GM12874 (cell line): Measurements from ENCODE around the gene ITFG1.

Experiments
- CTCF ChIP-seq: IDR thresholded peaks from 2 replicates; pipeline ENCODE4 v1.5.1; 2011; ENCODE audit warnings: low read depth, mild to moderate bottlenecking, control low read depth, low read length, moderate library complexity; ENCODE audit not compliant: insufficient read depth

The ITFG1 gene

GRCh38 chr16:47127541-47127940 lies 333.3 kb downstream of the ITFG1 start:
- no peak for TF ChIP-seq CTCF

GRCh38 chr16:47125757-47126156 lies 335.1 kb downstream of the ITFG1 start:
- TF ChIP-seq CTCF: no peak

- no peak for TF ChIP-seq CTCF
These were observed 347.7 kb downstream of the ITFG1 start for GRCh38 chr16:47113130-47113529.

- TF ChIP-seq CTCF: 0 out of 2 replicates have a peak, but pooled peaks have one; percentile 8
These were observed 349.9 kb downstream of the ITFG1 start for GRCh38 chr16:47110939-47111338.

GRCh38 chr16:47109361-47109760 lies 351.5 kb downstream of the ITFG1 start:
- no peak for TF ChIP-seq CTCF
